Suppressor macrophage treated with lipopolysaccharide for 4 hours (primary cell): ENCODE measurements around the gene E2F8.
A peak's percentile ranks its signal among the peaks of the same experiment; 100 is the strongest.

ENCODE experiments used
- DNase-seq: peaks from one replicate; pipeline ENCODE4 v3.0.0-alpha.2; 2020

Gene E2F8

GRCh38 chr11:19218786-19219460, 21.8 kb downstream of the E2F8 start:
- no peak for DNase-seq

- DNase-seq = no peak
These were observed 22.5 kb downstream of the E2F8 start for GRCh38 chr11:19218216-19218615.

- no peak for DNase-seq
These were observed 23.9 kb downstream of the E2F8 start for GRCh38 chr11:19216709-19217374.

GRCh38 chr11:19216021-19216420, 24.7 kb downstream of the E2F8 start:
- no peak for DNase-seq

- no peak for DNase-seq
These were observed 31.0 kb downstream of the E2F8 start for GRCh38 chr11:19209617-19210370.

- no peak for DNase-seq
These were observed 31.7 kb downstream of the E2F8 start for GRCh38 chr11:19208959-19209546.

- DNase-seq = no peak
These were observed 32.6 kb downstream of the E2F8 start for GRCh38 chr11:19208181-19208580.

- DNase-seq = no peak
These were observed 35.9 kb downstream of the E2F8 start for GRCh38 chr11:19204836-19205235.

GRCh38 chr11:19201737-19202605, 38.8 kb downstream of the E2F8 start, which contains the start of gene CSRP3:
TSS of gene CSRP3 (minus strand) at chr11:19201983. CDS start at chr11:19192448, 9,535 bp downstream.
- DNase-seq = no peak

- peak; percentile 4 for DNase-seq
These were observed 40.1 kb downstream of the E2F8 start for GRCh38 chr11:19200410-19201201.

GRCh38 chr11:19199771-19200170, 41.0 kb downstream of the E2F8 start:
- no peak for DNase-seq

- no peak for DNase-seq
These were observed 41.7 kb downstream of the E2F8 start for GRCh38 chr11:19199048-19199447.

- no peak for DNase-seq
These were observed 44.3 kb downstream of the E2F8 start for GRCh38 chr11:19196432-19196831.

GRCh38 chr11:19194620-19195308, 46.0 kb downstream of the E2F8 start:
- no peak for DNase-seq

GRCh38 chr11:19193916-19194315, 46.8 kb downstream of the E2F8 start:
- no peak for DNase-seq

- no peak for DNase-seq
These were observed 49.1 kb downstream of the E2F8 start for GRCh38 chr11:19191530-19192169.

GRCh38 chr11:19187833-19188258, 52.9 kb downstream of the E2F8 start:
- DNase-seq = no peak

GRCh38 chr11:19187114-19187832, 53.5 kb downstream of the E2F8 start:
- no peak for DNase-seq

GRCh38 chr11:19185516-19186052, 55.2 kb downstream of the E2F8 start:
- DNase-seq = no peak
